OCI-LY1 (cell line): ENCODE measurements around the gene KRT73.

ENCODE experiments used
- H2AFZ ChIP-seq: fragments of 200-600 bp; sonication (generic), shearing (Covaris generic); 2 replicates; pipeline ENCODE4 v1.6.0; 2014; ENCODE audit warnings: antibody characterized with exemption, mild to moderate bottlenecking, low read length
- H3F3A ChIP-seq: fragments of 200-600 bp; sonication (generic), shearing (Covaris generic); 2 replicates; pipeline ENCODE4 v1.6.0; 2014; ENCODE audit warnings: mild to moderate bottlenecking, antibody characterized with exemption, low read length, moderate library complexity; ENCODE audit not compliant: insufficient read depth
- H3K27ac ChIP-seq: fragments of 200-600 bp; sonication (generic); 2 replicates; pipeline ENCODE4 v1.5.1; 2014; ENCODE audit warnings: low read length, mixed run types, mild to moderate bottlenecking, low read depth; ENCODE audit not compliant: poor library complexity, severe bottlenecking
- H3K27me3 ChIP-seq: fragments of 200-600 bp; sonication (generic); 2 replicates; pipeline ENCODE4 v1.6.0; 2014; ENCODE audit warnings: antibody characterized with exemption, mild to moderate bottlenecking, low read length, moderate library complexity; ENCODE audit not compliant: insufficient read depth
- H3K36me3 ChIP-seq: fragments of 200-600 bp; sonication (generic); 2 replicates; pipeline ENCODE4 v1.6.1; 2014; ENCODE audit warnings: mild to moderate bottlenecking, antibody characterized with exemption, low read length, moderate library complexity, mixed read lengths; ENCODE audit not compliant: insufficient read depth
- H3K4me1 ChIP-seq: fragments of 200-600 bp; sonication (generic); 2 replicates; pipeline ENCODE4 v1.5.1; 2014; ENCODE audit warnings: mild to moderate bottlenecking, low read length, moderate library complexity; ENCODE audit not compliant: insufficient read depth, severe bottlenecking
- H3K4me2 ChIP-seq: fragments of 200-600 bp; sonication (generic), shearing (Covaris generic); 2 replicates; pipeline ENCODE4 v1.6.1; 2014; ENCODE audit warnings: low read length
- H3K4me3 ChIP-seq: fragments of 200-600 bp; sonication (generic); 2 replicates; pipeline ENCODE4 v1.5.1; 2014; ENCODE audit warnings: low read length, low read depth, mild to moderate bottlenecking, mixed read lengths; ENCODE audit not compliant: poor library complexity, severe bottlenecking
- H3K79me2 ChIP-seq: fragments of 200-600 bp; shearing (Covaris generic); 2 replicates; pipeline ENCODE4 v1.6.1; 2016; ENCODE audit warnings: mixed run types, low read length, mixed read lengths; ENCODE audit not compliant: insufficient read depth
- H3K9ac ChIP-seq: fragments of 200-600 bp; sonication (generic), shearing (Covaris generic); 2 replicates; pipeline ENCODE4 v1.6.1; 2014; ENCODE audit warnings: mild to moderate bottlenecking, low read length, mixed read lengths
- H3K9me2 ChIP-seq: fragments of 200-600 bp; sonication (generic), shearing (Covaris generic); 2 replicates; pipeline ENCODE4 v1.6.1; 2014; ENCODE audit warnings: low read depth, mild to moderate bottlenecking, low read length, mixed read lengths
- H3K9me3 ChIP-seq: fragments of 200-600 bp; shearing (Covaris generic); 2 replicates; pipeline ENCODE4 v1.6.1; 2014; ENCODE audit warnings: low read length, mixed read lengths
- H4K20me1 ChIP-seq: fragments of 200-600 bp; sonication (generic), shearing (Covaris generic); 2 replicates; pipeline ENCODE4 v1.6.0; 2016; ENCODE audit warnings: mild to moderate bottlenecking, low read length; ENCODE audit not compliant: insufficient read depth
- EZH2 ChIP-seq: fragments of 200-600 bp; sonication (generic), shearing (Covaris generic); IDR thresholded peaks from 2 replicates; pipeline ENCODE4 v1.8.0; 2017; ENCODE audit warnings: borderline replicate concordance, mixed run types, mild to moderate bottlenecking, antibody characterized with exemption, low read length, moderate library complexity, mixed read lengths
- TF ChIP-seq, protein P1 (sequence below): fragments of 200-600 bp; sonication (generic), shearing (Covaris generic); IDR thresholded peaks from 2 replicates; pipeline ENCODE4 v1.5.1; 2017; ENCODE audit warnings: mild to moderate bottlenecking, antibody characterized with exemption, low read length, moderate library complexity, mixed read lengths

KRT73 gene

DNA sequence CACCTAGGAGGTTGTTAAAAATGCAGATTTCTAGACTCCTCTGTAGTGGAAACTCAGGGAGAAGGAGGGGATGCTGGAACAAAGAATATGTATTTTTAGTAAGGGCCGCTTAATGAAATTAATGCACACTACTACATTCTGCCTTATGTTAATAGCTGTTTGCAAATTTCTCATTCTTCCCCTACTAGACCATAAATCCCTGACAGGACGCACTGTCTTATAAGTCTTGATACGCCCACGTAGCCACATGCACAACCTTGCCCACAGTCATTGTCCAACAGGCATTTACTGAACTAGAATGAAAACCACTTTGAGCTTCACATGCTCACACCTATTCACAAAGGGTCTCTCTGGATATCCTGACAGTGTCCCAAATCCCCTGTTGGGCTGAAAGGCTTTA, 23.1 kb upstream of the KRT73 start:
- Histone ChIP-seq H3K27ac (no peak overlapping the region), H3K9me3 (no peaks in the 10 kb centered on the region), H4K20me1 (no peaks in the 10 kb centered on the region), H3K27me3 (no peaks in the 10 kb centered on the region), H2AFZ (no peak overlapping the region), H3K9me2 (no peaks in the 10 kb centered on the region), H3F3A (no peaks in the 10 kb centered on the region), H3K79me2 (no peaks in the 10 kb centered on the region), H3K4me3 (no peak overlapping the region), H3K9ac (no peak overlapping the region), H3K4me1 (no peaks in the 10 kb centered on the region), H3K4me2 (no peak overlapping the region), H3K36me3 (no peaks in the 10 kb centered on the region)
- TF ChIP-seq EZH2 = no peak
- TF ChIP-seq, protein P1, sequence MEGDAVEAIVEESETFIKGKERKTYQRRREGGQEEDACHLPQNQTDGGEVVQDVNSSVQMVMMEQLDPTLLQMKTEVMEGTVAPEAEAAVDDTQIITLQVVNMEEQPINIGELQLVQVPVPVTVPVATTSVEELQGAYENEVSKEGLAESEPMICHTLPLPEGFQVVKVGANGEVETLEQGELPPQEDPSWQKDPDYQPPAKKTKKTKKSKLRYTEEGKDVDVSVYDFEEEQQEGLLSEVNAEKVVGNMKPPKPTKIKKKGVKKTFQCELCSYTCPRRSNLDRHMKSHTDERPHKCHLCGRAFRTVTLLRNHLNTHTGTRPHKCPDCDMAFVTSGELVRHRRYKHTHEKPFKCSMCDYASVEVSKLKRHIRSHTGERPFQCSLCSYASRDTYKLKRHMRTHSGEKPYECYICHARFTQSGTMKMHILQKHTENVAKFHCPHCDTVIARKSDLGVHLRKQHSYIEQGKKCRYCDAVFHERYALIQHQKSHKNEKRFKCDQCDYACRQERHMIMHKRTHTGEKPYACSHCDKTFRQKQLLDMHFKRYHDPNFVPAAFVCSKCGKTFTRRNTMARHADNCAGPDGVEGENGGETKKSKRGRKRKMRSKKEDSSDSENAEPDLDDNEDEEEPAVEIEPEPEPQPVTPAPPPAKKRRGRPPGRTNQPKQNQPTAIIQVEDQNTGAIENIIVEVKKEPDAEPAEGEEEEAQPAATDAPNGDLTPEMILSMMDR = no peak

DNA sequence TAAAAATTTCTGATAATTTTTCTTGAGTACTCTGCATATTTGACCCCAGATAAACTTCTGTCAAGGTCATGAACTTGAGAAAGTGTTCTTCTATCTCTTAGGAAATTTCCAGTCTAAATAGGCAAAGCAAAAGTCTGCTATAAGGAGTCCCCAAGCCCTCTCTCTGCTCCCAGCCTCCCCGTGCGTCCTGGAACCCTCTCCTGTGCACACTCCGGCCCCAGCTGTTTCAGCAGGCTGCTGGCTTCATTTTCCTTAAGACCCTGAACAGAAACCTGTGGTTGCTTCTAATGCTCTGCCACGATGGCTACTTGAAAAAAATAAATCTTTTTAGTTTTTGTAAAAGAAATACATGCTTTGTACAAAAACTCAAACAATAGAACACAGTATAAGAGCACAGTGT, 18.9 kb upstream of the KRT73 start:
- TF ChIP-seq, protein P1 = no peak
- TF ChIP-seq EZH2 = no peak
- Histone ChIP-seq H3K27me3 (no peaks in the 10 kb centered on the region), H3K27ac (no peak overlapping the region), H3F3A (no peaks in the 10 kb centered on the region), H3K9ac (no peak overlapping the region), H3K4me1 (no peaks in the 10 kb centered on the region), H3K4me2 (no peak overlapping the region), H3K4me3 (no peak overlapping the region), H3K79me2 (no peaks in the 10 kb centered on the region), H4K20me1 (no peaks in the 10 kb centered on the region), H3K9me2 (no peaks in the 10 kb centered on the region), H3K36me3 (no peaks in the 10 kb centered on the region), H3K9me3 (no peaks in the 10 kb centered on the region), H2AFZ (no peak overlapping the region)

DNA sequence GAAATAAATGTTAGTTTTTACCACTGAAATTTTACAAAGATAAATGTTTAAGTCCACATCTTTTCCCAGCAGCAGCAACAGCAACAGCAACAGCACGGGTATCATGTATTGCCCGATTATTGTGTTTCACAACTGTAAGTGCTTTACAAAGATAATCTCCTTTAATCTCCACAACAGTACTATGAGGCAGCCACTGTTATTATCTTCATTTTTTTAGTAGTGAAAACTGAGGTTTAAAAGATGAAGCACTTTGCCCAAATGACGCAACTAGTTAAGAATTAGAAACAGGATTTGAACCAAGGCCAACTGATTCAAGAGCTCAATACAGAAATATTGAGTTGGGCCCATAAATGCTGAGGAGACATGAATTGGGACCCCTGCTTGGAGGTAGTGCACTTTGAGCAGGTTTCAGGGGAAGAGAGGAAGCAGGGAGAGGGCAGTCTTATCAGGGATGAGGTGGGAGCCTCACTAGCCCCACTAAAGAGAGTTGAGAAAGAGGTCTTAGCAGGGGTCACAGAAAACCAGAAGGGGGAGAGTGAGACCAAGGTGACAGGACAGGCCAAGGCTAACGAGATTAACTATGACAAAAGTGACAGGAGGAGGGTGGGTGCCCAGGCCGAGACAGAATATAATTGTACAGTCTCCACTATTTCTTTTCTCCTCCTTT, 18.4 kb upstream of the KRT73 start:
- Histone ChIP-seq H3K36me3 (no peaks in the 10 kb centered on the region), H3K9me2 (no peaks in the 10 kb centered on the region), H3K4me2 (no peak overlapping the region), H4K20me1 (no peaks in the 10 kb centered on the region), H3K9ac (no peak overlapping the region), H3K9me3 (no peaks in the 10 kb centered on the region), H3K4me3 (no peak overlapping the region), H3K27me3 (no peaks in the 10 kb centered on the region), H3K4me1 (no peaks in the 10 kb centered on the region), H3K79me2 (no peaks in the 10 kb centered on the region), H3K27ac (no peak overlapping the region), H2AFZ (no peak overlapping the region), H3F3A (no peaks in the 10 kb centered on the region)
- TF ChIP-seq, protein P1 = no peak
- TF ChIP-seq EZH2 = no peak
